Measurements from ENCODE around the gene SPOCK1.

SPOCK1 gene

GRCh38 chr5:137176609-137177008 is 322.5 kb downstream of the SPOCK1 start:
- no peaks in the 10 kb centered on the region for H3K27me3 ChIP-seq (ENCODE audit: control insufficient read depth, insufficient read depth, low read length)
- no peak overlapping the region for H3K9ac ChIP-seq (ENCODE audit: low read depth, low read length)

GRCh38 chr5:137176126-137176525 is 323.0 kb downstream of the SPOCK1 start:
- Histone ChIP-seq H3K36me3 (ENCODE audit: insufficient read depth, low read length) (no peaks in the 10 kb centered on the region), H3K4me1 (ENCODE audit: control insufficient read depth, insufficient read depth, low read length) (no peaks in the 10 kb centered on the region), H3K4me2 (ENCODE audit: low read length) (no peak overlapping the region), H3K27me3 (ENCODE audit: control insufficient read depth, insufficient read depth, low read length) (no peaks in the 10 kb centered on the region), H3K4me3 (ENCODE audit: low read length) (no peak overlapping the region), H3K9ac (ENCODE audit: low read depth, low read length) (no peak overlapping the region), H3K9me3 (replicated peaks; ENCODE audit: low read length) (no peaks in the 10 kb centered on the region)

More at GRCh38 chr5:137176609-137177008, 322.5 kb downstream of the SPOCK1 start:
- no peak overlapping the region for H3K4me3 ChIP-seq (ENCODE audit: low read length)
- H3K4me1 ChIP-seq (ENCODE audit: control insufficient read depth, insufficient read depth, low read length): no peaks in the 10 kb centered on the region
- no peaks in the 10 kb centered on the region for H3K36me3 ChIP-seq (ENCODE audit: insufficient read depth, low read length)
- no peaks in the 10 kb centered on the region for H3K9me3 ChIP-seq (replicated peaks; ENCODE audit: low read length)
- no peak overlapping the region for H3K4me2 ChIP-seq (ENCODE audit: low read length)

GRCh38 chr5:137174196-137174595 is 324.9 kb downstream of the SPOCK1 start:
- no peaks in the 10 kb centered on the region for H3K27me3 ChIP-seq (ENCODE audit: control insufficient read depth, insufficient read depth, low read length)
- no peak overlapping the region for H3K4me3 ChIP-seq (ENCODE audit: low read length)
- H3K36me3 ChIP-seq (ENCODE audit: insufficient read depth, low read length): no peaks in the 10 kb centered on the region
- H3K9me3 ChIP-seq (replicated peaks; ENCODE audit: low read length): no peaks in the 10 kb centered on the region
- H3K9ac ChIP-seq (ENCODE audit: low read depth, low read length): no peak overlapping the region
- no peaks in the 10 kb centered on the region for H3K4me1 ChIP-seq (ENCODE audit: control insufficient read depth, insufficient read depth, low read length)
- H3K4me2 ChIP-seq (ENCODE audit: low read length): no peak overlapping the region

- no peak overlapping the region for H3K4me3 ChIP-seq (ENCODE audit: low read length)
- H3K27me3 ChIP-seq (ENCODE audit: control insufficient read depth, insufficient read depth, low read length): no peaks in the 10 kb centered on the region
- no peaks in the 10 kb centered on the region for H3K9me3 ChIP-seq (replicated peaks; ENCODE audit: low read length)
- no peak overlapping the region for H3K9ac ChIP-seq (ENCODE audit: low read depth, low read length)
- no peaks in the 10 kb centered on the region for H3K4me1 ChIP-seq (ENCODE audit: control insufficient read depth, insufficient read depth, low read length)
- no peaks in the 10 kb centered on the region for H3K36me3 ChIP-seq (ENCODE audit: insufficient read depth, low read length)
- H3K4me2 ChIP-seq (ENCODE audit: low read length): no peak overlapping the region
Measured at GRCh38 chr5:137172258-137172657, 326.9 kb downstream of the SPOCK1 start.

GRCh38 chr5:137167187-137167586 is 331.9 kb downstream of the SPOCK1 start:
- Histone ChIP-seq H3K4me1 (ENCODE audit: control insufficient read depth, insufficient read depth, low read length) (no peaks in the 10 kb centered on the region), H3K27me3 (ENCODE audit: control insufficient read depth, insufficient read depth, low read length) (no peaks in the 10 kb centered on the region), H3K9me3 (replicated peaks; ENCODE audit: low read length) (no peaks in the 10 kb centered on the region), H3K4me2 (ENCODE audit: low read length) (no peak overlapping the region), H3K4me3 (ENCODE audit: low read length) (no peak overlapping the region), H3K36me3 (ENCODE audit: insufficient read depth, low read length) (no peaks in the 10 kb centered on the region), H3K9ac (ENCODE audit: low read depth, low read length) (no peak overlapping the region)

- Histone ChIP-seq H3K4me1 (ENCODE audit: control insufficient read depth, insufficient read depth, low read length) (no peaks in the 10 kb centered on the region), H3K9me3 (replicated peaks; ENCODE audit: low read length) (no peaks in the 10 kb centered on the region), H3K4me2 (ENCODE audit: low read length) (no peak overlapping the region), H3K27me3 (ENCODE audit: control insufficient read depth, insufficient read depth, low read length) (no peaks in the 10 kb centered on the region), H3K36me3 (ENCODE audit: insufficient read depth, low read length) (no peaks in the 10 kb centered on the region), H3K4me3 (ENCODE audit: low read length) (no peak overlapping the region), H3K9ac (ENCODE audit: low read depth, low read length) (no peak overlapping the region)
Measured at GRCh38 chr5:137164961-137165360, 334.2 kb downstream of the SPOCK1 start.

- H3K36me3 ChIP-seq (ENCODE audit: insufficient read depth, low read length): no peaks in the 10 kb centered on the region
- H3K4me3 ChIP-seq (ENCODE audit: low read length): no peak overlapping the region
Measured at GRCh38 chr5:137164536-137164935, 334.6 kb downstream of the SPOCK1 start.

GRCh38 chr5:137158691-137159090 is 340.4 kb downstream of the SPOCK1 start:
- Histone ChIP-seq H3K36me3 (ENCODE audit: insufficient read depth, low read length) (no peaks in the 10 kb centered on the region), H3K9ac (ENCODE audit: low read depth, low read length) (no peak overlapping the region), H3K9me3 (replicated peaks; ENCODE audit: low read length) (no peaks in the 10 kb centered on the region), H3K4me3 (ENCODE audit: low read length) (no peak overlapping the region), H3K27me3 (ENCODE audit: control insufficient read depth, insufficient read depth, low read length) (no peaks in the 10 kb centered on the region), H3K4me2 (ENCODE audit: low read length) (no peak overlapping the region), H3K4me1 (ENCODE audit: control insufficient read depth, insufficient read depth, low read length) (no peaks in the 10 kb centered on the region)

More at GRCh38 chr5:137164536-137164935, 334.6 kb downstream of the SPOCK1 start:
- Histone ChIP-seq H3K9me3 (replicated peaks; ENCODE audit: low read length) (no peaks in the 10 kb centered on the region), H3K4me1 (ENCODE audit: control insufficient read depth, insufficient read depth, low read length) (no peaks in the 10 kb centered on the region), H3K27me3 (ENCODE audit: control insufficient read depth, insufficient read depth, low read length) (no peaks in the 10 kb centered on the region), H3K9ac (ENCODE audit: low read depth, low read length) (no peak overlapping the region), H3K4me2 (ENCODE audit: low read length) (no peak overlapping the region)

- H3K9ac ChIP-seq (ENCODE audit: low read depth, low read length): no peak overlapping the region
- no peaks in the 10 kb centered on the region for H3K36me3 ChIP-seq (ENCODE audit: insufficient read depth, low read length)
- H3K4me1 ChIP-seq (ENCODE audit: control insufficient read depth, insufficient read depth, low read length): no peaks in the 10 kb centered on the region
- no peaks in the 10 kb centered on the region for H3K27me3 ChIP-seq (ENCODE audit: control insufficient read depth, insufficient read depth, low read length)
- H3K9me3 ChIP-seq (replicated peaks; ENCODE audit: low read length): no peaks in the 10 kb centered on the region
- no peak overlapping the region for H3K4me2 ChIP-seq (ENCODE audit: low read length)
- H3K4me3 ChIP-seq (ENCODE audit: low read length): no peak overlapping the region
Measured at GRCh38 chr5:137156180-137156579, 342.9 kb downstream of the SPOCK1 start.

GRCh38 chr5:137155261-137156000 is 343.7 kb downstream of the SPOCK1 start:
- Histone ChIP-seq H3K4me1 (ENCODE audit: control insufficient read depth, insufficient read depth, low read length) (no peaks in the 10 kb centered on the region), H3K4me3 (ENCODE audit: low read length) (no peak overlapping the region), H3K4me2 (ENCODE audit: low read length) (no peak overlapping the region), H3K9me3 (replicated peaks; ENCODE audit: low read length) (no peaks in the 10 kb centered on the region), H3K36me3 (ENCODE audit: insufficient read depth, low read length) (no peaks in the 10 kb centered on the region), H3K27me3 (ENCODE audit: control insufficient read depth, insufficient read depth, low read length) (no peaks in the 10 kb centered on the region), H3K9ac (ENCODE audit: low read depth, low read length) (no peak overlapping the region)

- Histone ChIP-seq H3K36me3 (ENCODE audit: insufficient read depth, low read length) (no peaks in the 10 kb centered on the region), H3K4me1 (ENCODE audit: control insufficient read depth, insufficient read depth, low read length) (peaks cover 14% of the 10 kb centered on the region), H3K9ac (ENCODE audit: low read depth, low read length) (no peak overlapping the region), H3K27me3 (ENCODE audit: control insufficient read depth, insufficient read depth, low read length) (no peaks in the 10 kb centered on the region), H3K9me3 (replicated peaks; ENCODE audit: low read length) (no peaks in the 10 kb centered on the region), H3K4me3 (ENCODE audit: low read length) (no peak overlapping the region), H3K4me2 (ENCODE audit: low read length) (no peak overlapping the region)
Measured at GRCh38 chr5:137152616-137153015, 346.5 kb downstream of the SPOCK1 start.

GRCh38 chr5:137148655-137149054 is 350.5 kb downstream of the SPOCK1 start:
- no peaks in the 10 kb centered on the region for H3K36me3 ChIP-seq (ENCODE audit: insufficient read depth, low read length)
- H3K9ac ChIP-seq (ENCODE audit: low read depth, low read length): no peak overlapping the region
- H3K27me3 ChIP-seq (ENCODE audit: control insufficient read depth, insufficient read depth, low read length): no peaks in the 10 kb centered on the region
- H3K4me1 ChIP-seq (ENCODE audit: control insufficient read depth, insufficient read depth, low read length): peaks cover 42% of the 10 kb centered on the region
- peak overlapping the region; percentile 17 for H3K4me2 ChIP-seq (ENCODE audit: low read length)
- H3K9me3 ChIP-seq (replicated peaks; ENCODE audit: low read length): no peaks in the 10 kb centered on the region
- H3K4me3 ChIP-seq (ENCODE audit: low read length): no peak overlapping the region
